Heart left ventricle (tissue), 13 donors: Measurements from ENCODE around the gene ARHGAP26.

Experiments
- CTCF ChIP-seq, 12 donors: fragments of 200-600 bp; sonication (generic) in 4 of 12; IDR thresholded peaks; one replicate each; pipeline versions ENCODE4 v1.5.0 to v1.8.0; 2018 to 2022; ENCODE audit warnings: antibody characterized with exemption in 12 of 12, mild to moderate bottlenecking in 5 of 12
- POLR2A ChIP-seq, 2 donors: fragments of 450-650 bp; IDR thresholded peaks; one replicate each; pipeline ENCODE4 v1.6.1; 2017; ENCODE audit warnings: antibody characterized with exemption in 2 of 2, mild to moderate bottlenecking in 2 of 2, moderate library complexity in 2 of 2
- donor health status: ischemic (EF 13 %, LVEDD 7.1; RV severe dilation, severe dysfunction).
- donor health status: DM: no; HTN: yes; CAD: no.
- donor health status: DM: no; HTN: no; CAD: no.
- donor health status: ischemic (EF 25% LVEDD 6.9; RV normal size, moderate dysfunction).
- donor health status: ischemic (EF 25% LVEDD 5.7; RV mildly dilated, moderate dysfunction).
- donor health status: ischemic (EF 35%, LVEDD 5.7; RV mildly dilated, moderate dysfunction).
- donor health status: nonischemic (EF 11% LVEDD 7.7; RV severe dilation, severe dysfunction).
- donor health status: DM: yes; HTN: yes; CAD: no.
- donor health status: PGD.
- donor health status: ischemic (EF 29% LVEDD 5.4; RV normal size, mild dysfunction).
- donor health status: nonischemic (EF 23%, LVEDD 6.1; RV moderate dilation, normal function).

GRCh38 chr5:142826093-142826492 is 55.9 kb downstream of the ARHGAP26 start:
- no peak for TF ChIP-seq CTCF (IDR thresholded peaks at IDR 0.05)
- no peak for TF ChIP-seq POLR2A (IDR thresholded peaks at IDR 0.05)
